ENCODE measurements around the gene RPL10A.
"Not testable (repeated sequence)": the region's sequence is repeated elsewhere in the genome, so short reads cannot be mapped to it uniquely, and the experiment has no call there.

RPL10A gene

GRCh38 chr6:35515939-35516338 lies 47.7 kb downstream of the RPL10A start:
- not testable (repeated sequence) for DNase-seq

- DNase-seq: no peak
These were observed 48.5 kb downstream of the RPL10A start for GRCh38 chr6:35516712-35517111.

- not testable (repeated sequence) for DNase-seq
These were observed 49.8 kb downstream of the RPL10A start for GRCh38 chr6:35517978-35518377.

GRCh38 chr6:35518566-35519312 lies 50.5 kb downstream of the RPL10A start:
- no peak for DNase-seq

- no peak for DNase-seq
These were observed 51.3 kb downstream of the RPL10A start for GRCh38 chr6:35519313-35520015.
